NCI-H82 (cell line): ENCODE results near the gene CAMK2N2.

Experiments used
- DNase-seq: peaks from one replicate; lab custom pipeline; 2025; lab: John Stamatoyannopoulos, UW

Gene CAMK2N2

DNA sequence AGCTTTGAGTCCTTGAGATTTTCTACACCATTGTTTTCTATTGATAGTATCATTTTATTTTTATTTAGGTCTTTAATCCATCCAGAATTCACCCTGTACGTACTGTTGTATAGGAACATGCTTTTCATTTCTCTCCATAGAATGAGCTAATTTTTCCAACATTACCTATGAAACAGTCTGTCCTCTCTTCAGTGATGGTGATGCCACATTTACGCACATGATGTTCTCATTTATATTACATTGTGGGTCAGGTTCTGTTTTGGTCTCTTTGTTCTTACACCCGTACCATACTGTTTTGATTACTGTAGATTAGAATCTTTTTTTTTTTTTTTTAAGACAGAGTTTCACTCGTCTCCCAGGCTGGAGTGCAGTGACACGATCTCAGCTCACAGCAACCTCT lies 49.6 kb downstream of the CAMK2N2 start:
- DNase-seq, result no peak

DNA sequence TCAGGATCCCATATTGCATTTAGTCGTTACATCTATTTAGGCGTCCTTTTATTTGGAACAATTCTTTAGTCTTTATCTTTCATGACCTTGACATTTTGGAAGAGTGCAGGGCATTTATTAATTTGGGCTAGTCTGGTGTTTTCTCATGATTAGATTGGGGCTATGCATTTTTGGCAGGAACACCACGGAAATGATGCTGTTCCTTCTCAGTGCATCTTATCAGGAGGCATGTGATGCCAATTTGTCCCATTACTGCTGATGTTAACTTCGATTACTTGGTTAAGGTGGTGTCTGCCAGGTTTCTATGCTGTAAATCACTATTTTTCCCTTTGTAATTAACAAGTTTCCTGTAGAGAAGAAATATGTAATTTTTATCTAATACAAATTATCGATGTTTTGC lies 50.1 kb downstream of the CAMK2N2 start:
- no peak for DNase-seq
